Measurements from ENCODE around the gene FAM53A. TPM values are rescaled to one million over a fixed set of nuclear protein-coding genes. Genes with fewer than 3 reads are reported as not detected.

The FAM53A gene
- total RNA-seq, 4 donors from 2014 or later: 1.2 to 18.4 (median 4.9) TPM

DNA sequence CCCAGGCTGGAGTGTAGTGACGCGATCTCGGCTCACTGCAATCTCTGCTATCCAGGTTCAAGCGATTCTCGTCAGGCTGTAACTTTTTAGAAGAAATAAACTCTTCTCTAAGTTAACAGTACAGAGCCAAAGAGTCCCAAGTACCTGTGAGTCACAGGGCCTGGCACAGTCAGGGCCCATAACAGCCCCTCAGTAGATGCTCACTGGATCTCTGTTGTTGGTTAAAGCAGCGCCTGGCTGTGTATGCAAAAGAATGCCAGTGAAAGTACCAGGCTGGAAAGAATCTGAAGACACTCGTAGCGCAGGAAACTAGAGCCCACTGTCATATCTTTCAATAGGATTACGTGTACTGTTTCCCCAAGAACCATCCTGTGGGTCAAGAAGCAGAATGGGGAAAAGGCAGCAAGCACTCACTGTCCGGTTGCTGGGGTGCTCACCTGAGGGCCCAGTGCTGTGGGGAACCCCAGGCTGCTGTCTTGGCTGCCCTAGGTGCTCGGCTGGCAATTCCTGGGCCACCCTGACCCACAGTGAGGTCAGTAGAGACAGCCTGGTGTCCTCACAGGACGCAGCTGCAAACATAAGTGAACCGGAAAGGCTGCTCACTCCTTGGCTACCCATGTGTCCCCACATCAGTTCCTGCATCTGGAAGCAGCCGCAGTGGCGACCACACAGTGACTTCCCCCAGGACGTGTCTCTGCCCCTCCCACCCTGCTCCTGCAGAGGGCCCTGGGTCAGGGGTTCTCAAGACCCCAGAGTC lies 31.1 kb upstream of the FAM53A start:
- Histone ChIP-seq H3K4me1 (peaks cover 0 to 87% (median 33%) of the 10 kb centered on the region in 3 donors), H3K27ac (peak overlapping the region in 3 of 4 donors; percentile 9 to 100 (median 23)), H3K4me3 (no peak overlapping the region), H3K27me3 (no peaks in the 10 kb centered on the region), H3K9me3 (no peaks in the 10 kb centered on the region), H3K36me3 (peaks cover 0 to 32% of the 10 kb centered on the region in 2 donors)
- TF ChIP-seq EP300 (IDR thresholded peaks at IDR 0.05) (no peak), POLR2A (IDR thresholded peaks at IDR 0.05) (no peak), POLR2AphosphoS5 (IDR thresholded peaks at IDR 0.05) (no peak)
- TF ChIP-seq, protein P1, sequence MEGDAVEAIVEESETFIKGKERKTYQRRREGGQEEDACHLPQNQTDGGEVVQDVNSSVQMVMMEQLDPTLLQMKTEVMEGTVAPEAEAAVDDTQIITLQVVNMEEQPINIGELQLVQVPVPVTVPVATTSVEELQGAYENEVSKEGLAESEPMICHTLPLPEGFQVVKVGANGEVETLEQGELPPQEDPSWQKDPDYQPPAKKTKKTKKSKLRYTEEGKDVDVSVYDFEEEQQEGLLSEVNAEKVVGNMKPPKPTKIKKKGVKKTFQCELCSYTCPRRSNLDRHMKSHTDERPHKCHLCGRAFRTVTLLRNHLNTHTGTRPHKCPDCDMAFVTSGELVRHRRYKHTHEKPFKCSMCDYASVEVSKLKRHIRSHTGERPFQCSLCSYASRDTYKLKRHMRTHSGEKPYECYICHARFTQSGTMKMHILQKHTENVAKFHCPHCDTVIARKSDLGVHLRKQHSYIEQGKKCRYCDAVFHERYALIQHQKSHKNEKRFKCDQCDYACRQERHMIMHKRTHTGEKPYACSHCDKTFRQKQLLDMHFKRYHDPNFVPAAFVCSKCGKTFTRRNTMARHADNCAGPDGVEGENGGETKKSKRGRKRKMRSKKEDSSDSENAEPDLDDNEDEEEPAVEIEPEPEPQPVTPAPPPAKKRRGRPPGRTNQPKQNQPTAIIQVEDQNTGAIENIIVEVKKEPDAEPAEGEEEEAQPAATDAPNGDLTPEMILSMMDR (IDR thresholded peaks at IDR 0.05): no peak
- WGBS, 2 donors (ENCODE audit: low coverage in 1 of 2): 63 to 72% methylated on average over 6 to 7 of the region's 16 CpGs
- ATAC-seq: no peak

DNA sequence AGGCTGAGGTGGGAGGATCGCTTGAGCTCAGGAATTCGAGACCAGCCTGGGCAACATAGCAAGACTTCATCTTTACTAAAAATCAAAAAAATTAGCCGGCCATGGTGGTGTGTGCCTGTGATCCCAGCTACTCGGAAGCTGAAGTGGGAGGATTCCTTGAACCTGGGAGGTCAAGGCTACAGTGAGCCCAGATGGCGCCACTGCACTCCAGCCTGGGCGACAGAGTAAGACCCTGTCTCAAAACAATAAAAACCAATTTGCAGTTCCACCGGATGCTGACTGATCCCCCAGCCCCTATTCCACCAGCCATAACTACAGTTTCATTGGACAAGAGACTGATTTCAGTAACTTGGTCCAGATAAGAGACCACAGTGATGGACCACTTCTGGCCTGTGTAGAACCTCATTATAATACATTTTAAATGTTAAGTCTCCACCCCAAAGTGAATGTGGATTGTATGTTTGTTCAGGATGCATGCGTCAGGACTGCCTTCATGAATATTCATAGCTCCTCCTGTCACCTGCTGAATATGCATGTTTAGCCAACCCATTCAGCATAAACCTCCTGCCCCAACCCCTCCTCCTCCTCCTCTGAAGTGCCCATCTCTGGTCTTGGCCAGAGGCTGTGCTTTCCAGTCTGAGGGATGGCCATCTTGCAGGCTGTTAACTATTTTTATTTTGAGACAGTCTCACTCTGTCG lies 30.3 kb upstream of the FAM53A start:
- ATAC-seq: no peak
- H3K27ac ChIP-seq: peak overlapping the region in 3 of 4 donors; percentile 9 to 100 (median 100)
- no peaks in the 10 kb centered on the region for H3K9me3 ChIP-seq
- no peaks in the 10 kb centered on the region for H3K27me3 ChIP-seq
- WGBS, 2 donors (ENCODE audit: low coverage in 1 of 2): 64 to 77% methylated on average over 3 to 7 of the region's 9 CpGs
- peaks cover 0 to 39% of the 10 kb centered on the region in 2 donors for H3K36me3 ChIP-seq
- H3K4me3 ChIP-seq: no peak overlapping the region
- peaks cover 0 to 86% (median 30%) of the 10 kb centered on the region in 3 donors for H3K4me1 ChIP-seq
- TF ChIP-seq EP300 (IDR thresholded peaks at IDR 0.05) (no peak), POLR2A (IDR thresholded peaks at IDR 0.05) (no peak), POLR2AphosphoS5 (IDR thresholded peaks at IDR 0.05) (no peak)
- TF ChIP-seq, protein P1 (IDR thresholded peaks at IDR 0.05): no peak

DNA sequence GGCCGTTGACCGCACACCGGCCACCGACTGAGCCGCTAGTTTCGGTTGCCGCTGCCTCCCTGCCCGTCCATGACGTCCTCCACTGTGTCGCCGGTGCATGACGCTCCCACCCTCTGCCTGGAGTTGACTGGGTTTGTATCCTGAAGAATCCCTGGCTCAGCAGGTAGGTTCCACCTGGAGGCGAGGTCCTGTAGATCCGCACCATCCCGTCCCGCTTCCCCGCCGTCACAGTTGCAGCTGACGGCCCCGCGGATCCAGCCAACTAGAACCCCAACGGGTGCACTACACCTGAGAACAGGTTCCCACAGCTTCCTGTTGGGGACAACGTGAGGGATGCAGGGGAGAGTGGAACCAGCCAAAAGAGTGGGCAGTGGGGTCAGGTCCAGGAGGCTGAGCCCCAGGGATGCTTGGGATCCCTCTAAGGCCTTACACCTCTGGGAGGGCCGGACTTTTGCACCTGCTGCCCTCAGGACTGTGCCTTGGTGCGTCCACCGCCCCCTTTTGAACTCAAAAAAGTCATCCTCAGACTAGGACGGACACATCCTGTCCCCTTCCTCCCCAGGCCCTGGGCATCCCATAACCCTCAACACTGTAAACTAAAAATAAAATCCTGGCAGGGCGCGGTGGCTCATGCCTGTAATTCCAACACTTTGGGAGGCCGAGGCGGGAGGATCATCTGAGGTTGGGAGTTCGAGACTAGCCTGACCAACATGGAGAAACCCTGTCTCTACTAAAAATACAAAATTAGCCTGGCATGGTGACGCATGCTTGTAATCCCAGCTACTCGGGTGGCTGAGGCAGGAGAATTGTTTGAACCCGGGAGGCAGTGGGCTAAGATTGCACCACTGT lies 29.1 kb upstream of the FAM53A start:
- H3K27me3 ChIP-seq: no peaks in the 10 kb centered on the region
- peaks cover 0 to 82% (median 23%) of the 10 kb centered on the region in 3 donors for H3K4me1 ChIP-seq
- peaks cover 0 to 34% of the 10 kb centered on the region in 2 donors for H3K36me3 ChIP-seq
- TF ChIP-seq POLR2AphosphoS5 (IDR thresholded peaks at IDR 0.05): no peak
- TF ChIP-seq POLR2A (IDR thresholded peaks at IDR 0.05): no peak
- TF ChIP-seq, protein P1 (IDR thresholded peaks at IDR 0.05): no peak
- TF ChIP-seq EP300 (IDR thresholded peaks at IDR 0.05): no peak
- ATAC-seq: peak; percentile 4
- H3K27ac ChIP-seq: peak overlapping the region; percentile 90 to 100 (median 98)
- 21 to 52% methylated on average over 14 to 20 of the region's 35 CpGs for WGBS, 2 donors (ENCODE audit: low coverage in 1 of 2)
- no peaks in the 10 kb centered on the region for H3K9me3 ChIP-seq
- H3K4me3 ChIP-seq: peak overlapping the region; percentile 45 to 96

GRCh38 chr4:1712216-1713002 lies 28.3 kb upstream of the FAM53A start, which contains the start of gene SLBP:
Gene SLBP (minus strand): TSS chr4:1712319. CDS start chr4:1712188, 131 bp downstream.
- WGBS, 2 donors (ENCODE audit: low coverage in 1 of 2): 0% methylated on average over 2 of the region's 98 CpGs; no CpG with 5 or more reads in 1 of the 2 donors
- peaks cover 0 to 26% of the 10 kb centered on the region in 2 donors for H3K36me3 ChIP-seq
- TF ChIP-seq, protein P1 (IDR thresholded peaks at IDR 0.05): no peak
- TF ChIP-seq POLR2AphosphoS5 (IDR thresholded peaks at IDR 0.05) (peak; percentile 68), POLR2A (IDR thresholded peaks at IDR 0.05) (peak; percentile 91 to 92)

More at GRCh38 chr4:1712216-1713002, 28.3 kb upstream of the FAM53A start, which contains the start of gene SLBP:
- Histone ChIP-seq H3K4me1 (peaks cover 0 to 74% (median 23%) of the 10 kb centered on the region in 3 donors), H3K9me3 (no peaks in the 10 kb centered on the region), H3K27ac (peak within 1 kb of the TSS; percentile 90 to 100 (median 98)), H3K4me3 (peak within 1 kb of the TSS; percentile 45 to 96), H3K27me3 (no peaks in the 10 kb centered on the region)
- ATAC-seq: peak; percentile 95

All from gastroesophageal sphincter (tissue), 4 donors.